Endothelial cell of umbilical vein (primary cell): Measurements from ENCODE around the gene TMCC3. TPM values are rescaled to one million over a fixed set of nuclear protein-coding genes. Genes with fewer than 3 reads are reported as not detected.

Experiments
- BruUV-seq: library from RNA; stranded (reverse); fragments of 400-500 nt; replicated peaks from 2 replicates; lab custom pipeline; 2021; lab: Mats Ljungman, UMichigan
- CTCF ChIA-PET: fragments of 300-600, 350-600 bp; sonication (Branson Sonifier 250); formaldehyde crosslinking; loops from one replicate; lab custom pipeline; 2021; ENCODE audit warnings: antibody characterized with exemption, inconsistent platforms; lab: Charles Lee
- POLR2A ChIA-PET: fragments of 300-600, 350-600 bp; sonication (Branson Sonifier 250); formaldehyde crosslinking; loops from one replicate; lab custom pipeline; 2021; ENCODE audit warnings: antibody characterized with exemption, inconsistent platforms; lab: Charles Lee
- DNase-seq: peaks from one replicate; pipeline ENCODE4 v3.0.0-alpha.2; 2011; ENCODE audit warnings: low read depth, low spot score
- FAIRE-seq: peaks from 2 replicates; lab custom pipeline; 2011; peaks lifted over from hg19 to GRCh38; lab: Jason Lieb, UNC
- H2AFZ ChIP-seq: 2 replicates; pipeline ENCODE4 v1.6.0; 2012; ENCODE audit warnings: low read depth, low read length, control low read depth, inconsistent platforms
- H3K27ac ChIP-seq: 2 replicates; pipeline ENCODE4 v1.5.1; 2011; ENCODE audit warnings: low read depth, mild to moderate bottlenecking, control low read depth, low read length, moderate library complexity; ENCODE audit not compliant: insufficient read depth
- H3K27me3 ChIP-seq, 2 experiments: 2 replicates each; pipeline versions ENCODE4 v1.6.0 to v1.6.1; 2011; ENCODE audit warnings: low read length in 2 of 2, mixed read lengths in 1 of 2; ENCODE audit not compliant: control insufficient read depth in 2 of 2, insufficient read depth in 2 of 2
- H3K36me3 ChIP-seq, 2 experiments: 2 replicates in 1 of 2; 3 replicates in 1 of 2; pipeline ENCODE4 v1.5.1; 2011; ENCODE audit warnings: low read length in 2 of 2, mild to moderate bottlenecking in 1 of 2, moderate library complexity in 1 of 2; ENCODE audit not compliant: control insufficient read depth in 2 of 2, insufficient read depth in 2 of 2; ENCODE audit errors: extremely low read depth in 1 of 2
- H3K4me1 ChIP-seq: 3 replicates; pipeline ENCODE4 v1.5.1; 2011; ENCODE audit warnings: mild to moderate bottlenecking, low read length; ENCODE audit not compliant: control insufficient read depth, insufficient read depth; ENCODE audit errors: extremely low read depth
- H3K4me2 ChIP-seq: 2 replicates; pipeline ENCODE4 v1.6.1; 2011; ENCODE audit warnings: low read length, control low read depth, mixed read lengths; ENCODE audit not compliant: insufficient read depth
- H3K4me3 ChIP-seq, 3 experiments: fragments of 200-600 bp in 1 of 3; sonication (generic), shearing (Covaris generic) in 1 of 3; replicated peaks in 1 of 3; 2 replicates each; pipeline ENCODE4 v1.5.1; 2011 to 2016; ENCODE audit warnings: control low read depth in 3 of 3, low read length in 3 of 3, mild to moderate bottlenecking in 2 of 3, inconsistent platforms in 1 of 3, low read depth in 1 of 3, moderate library complexity in 1 of 3; ENCODE audit not compliant: insufficient read depth in 1 of 3
- H3K79me2 ChIP-seq: 2 replicates; pipeline ENCODE4 v1.6.0; 2012; ENCODE audit warnings: low read length, inconsistent platforms; ENCODE audit not compliant: control insufficient read depth, insufficient read depth
- H3K9ac ChIP-seq: replicated peaks from 2 replicates; pipeline ENCODE3; 2011; ENCODE audit warnings: low read length, control low read depth; ENCODE audit not compliant: insufficient read depth; ENCODE audit errors: extremely low read depth
- H3K9me1 ChIP-seq: replicated peaks from 3 replicates; pipeline ENCODE4 v1.6.0; 2011; ENCODE audit warnings: mild to moderate bottlenecking, low read length; ENCODE audit not compliant: control insufficient read depth, insufficient read depth; ENCODE audit errors: extremely low read depth
- H3K9me3 ChIP-seq: replicated peaks from 2 replicates; pipeline ENCODE4 v1.5.1; 2012; ENCODE audit warnings: low read length, inconsistent platforms; ENCODE audit not compliant: control insufficient read depth, insufficient read depth
- H4K20me1 ChIP-seq: replicated peaks from 2 replicates; pipeline ENCODE3; 2011; ENCODE audit warnings: mild to moderate bottlenecking, low read length; ENCODE audit not compliant: control insufficient read depth, insufficient read depth; ENCODE audit errors: extremely low read depth
- CTCF ChIP-seq, 2 donors: IDR thresholded peaks; 1 replicate in 1 of 2; 2 replicates in 1 of 2; pipeline ENCODE4 v1.5.1; 2011; ENCODE audit warnings: low read length in 2 of 2, mild to moderate bottlenecking in 2 of 2, moderate library complexity in 2 of 2, control low read depth in 1 of 2, inconsistent platforms in 1 of 2, low read depth in 1 of 2; ENCODE audit not compliant: insufficient read depth in 1 of 2; ENCODE audit errors: extremely low read depth in 1 of 2
- EZH2 ChIP-seq: IDR thresholded peaks from 2 replicates; pipeline ENCODE4 v1.6.1; 2012; ENCODE audit warnings: borderline replicate concordance, low read depth, mild to moderate bottlenecking, moderate library complexity, low read length, inconsistent platforms; ENCODE audit not compliant: severe bottlenecking
- FOS ChIP-seq: IDR thresholded peaks from 2 replicates; pipeline ENCODE4 v1.6.1; 2011; ENCODE audit warnings: mild to moderate bottlenecking, low read length, moderate library complexity, borderline replicate concordance; ENCODE audit not compliant: insufficient read depth
- GATA2 ChIP-seq: IDR thresholded peaks from 2 replicates; pipeline ENCODE4 v1.7.0; 2011; ENCODE audit warnings: low read depth, mild to moderate bottlenecking, moderate library complexity, mixed read lengths, low read length; ENCODE audit not compliant: insufficient read length, insufficient read depth
- JUN ChIP-seq: IDR thresholded peaks from 2 replicates; pipeline ENCODE4 v1.6.1; 2011; ENCODE audit warnings: borderline replicate concordance, low read depth; ENCODE audit not compliant: insufficient read length, insufficient read depth
- MYC ChIP-seq: IDR thresholded peaks from one replicate; pipeline ENCODE4 v1.6.1; 2011; ENCODE audit warnings: mild to moderate bottlenecking, low read depth, low read length
- POLR2A ChIP-seq: IDR thresholded peaks from 2 replicates; pipeline ENCODE4 v1.6.1; 2012; ENCODE audit warnings: low read depth, mild to moderate bottlenecking, control low read depth, low read length
- POLR2AphosphoS5 ChIP-seq: IDR thresholded peaks from 2 replicates; pipeline ENCODE4 v1.6.1; 2012; ENCODE audit warnings: low read depth, mild to moderate bottlenecking, control low read depth, low read length, moderate library complexity; ENCODE audit not compliant: insufficient read depth
- dilution Hi-C: fragments of 300-500 bp; cut with MboI; formaldehyde crosslinking; loops from one replicate; pipeline ENCODE4 v1.15.0; 2019; ENCODE audit warnings: low sequenced_read_pairs; ENCODE audit not compliant: extremely low pct_ligation_motif_present
- intact Hi-C: fragments of 100-400 bp; cut with micrococcal nuclease; formaldehyde crosslinking; loops from one replicate; pipeline ENCODE4 v1.10.0; 2022
- polyA plus RNA-seq, 4 experiments: library from polyadenylated mRNA; depleted of rRNA in 3 of 4; stranded (reverse) in 3 of 4; unstranded in 1 of 4; fragments of >200 nt; gene quantifications; 2 replicates each; pipeline versions ENCODE4 v1.2.1 to v1.2.3, GENCODE V29; 2011 to 2012; ENCODE audit warnings: missing spikeins in 1 of 4
- total RNA-seq: library from RNA; stranded (reverse); gene quantifications from 2 replicates; pipeline ENCODE4 v1.2.3, GENCODE V29; 2021
- TF ChIP-seq, protein P1 (sequence below): IDR thresholded peaks from 2 replicates; pipeline ENCODE4 v1.6.1; 2011; ENCODE audit not compliant: insufficient read depth, insufficient read length

Gene TMCC3
- total and polyA plus RNA-seq, 2 donors (not counting 3 experiments of a cell fraction or from before 2014, with no cell fraction given): 13.5 to 30.4 TPM

DNA sequence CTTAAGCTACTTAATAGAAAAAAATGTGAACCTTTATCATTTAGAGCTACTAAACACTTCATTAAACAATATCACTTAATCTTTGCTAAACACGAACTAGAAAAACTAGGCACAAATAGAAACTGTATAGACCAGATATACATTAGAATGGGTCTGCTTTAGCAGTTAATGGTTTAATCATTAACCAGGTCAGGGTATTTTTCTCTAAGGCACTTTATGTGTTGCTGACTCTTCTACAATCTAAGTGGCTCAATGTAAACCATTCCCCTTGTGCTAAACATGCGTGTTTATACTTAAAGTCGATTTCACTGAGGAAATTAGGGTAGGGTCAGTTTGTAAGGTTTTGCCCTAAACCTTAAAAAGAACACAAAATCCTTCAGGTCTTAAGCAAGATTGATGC lies 29.7 kb downstream of the TMCC3 start:
- TF ChIP-seq MYC (no peak), POLR2AphosphoS5 (no peak), POLR2A (no peak), EZH2 (no peak), FOS (no peak), CTCF (IDR thresholded peaks at IDR 0.05; ENCODE audit: extremely low read depth in 1 of 2, insufficient read depth in 1 of 2, low read depth in 1 of 2, low read length in 2 of 2) (no peak), JUN (no peak), GATA2 (no peak)
- TF ChIP-seq, protein P1, sequence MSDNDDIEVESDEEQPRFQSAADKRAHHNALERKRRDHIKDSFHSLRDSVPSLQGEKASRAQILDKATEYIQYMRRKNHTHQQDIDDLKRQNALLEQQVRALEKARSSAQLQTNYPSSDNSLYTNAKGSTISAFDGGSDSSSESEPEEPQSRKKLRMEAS: no peak
- no peak for FAIRE-seq
- Histone ChIP-seq H3K27ac (no peak overlapping the region), H3K9me3 (no peaks in the 10 kb centered on the region), H3K9ac (no peak overlapping the region), H3K36me3 (peaks cover 0 to 2% of the 10 kb centered on the region in 2 experiments), H2AFZ (no peak overlapping the region), H3K27me3 (no peaks in the 10 kb centered on the region), H4K20me1 (no peaks in the 10 kb centered on the region), H3K4me3 (no peak overlapping the region), H3K4me1 (peaks cover 53% of the 10 kb centered on the region), H3K4me2 (no peak overlapping the region), H3K79me2 (peaks cover 63% of the 10 kb centered on the region), H3K9me1 (no peaks in the 10 kb centered on the region)
- intact Hi-C loops: loop anchor here (1.0 kb wide), 1 partner anchor 28 kb away; no protein-coding TSS in a partner anchor
- ChIA-PET CTCF (interaction anchor here (0.7 to 1.4 kb wide), 5 partner anchors 16 to 84 kb away, joined by 3 to 4 read pairs (median 4); no protein-coding TSS in a partner anchor), POLR2A (no interaction called here)
- no TSS peak for BruUV-seq
- no peak for DNase-seq
- dilution Hi-C loops: no loop called here
